ENCODE measurements around the gene SLC38A3.
"Not testable (repeated sequence)": the region's sequence is repeated elsewhere in the genome, so short reads cannot be mapped to it uniquely, and the experiment has no call there.

The SLC38A3 gene

GRCh38 chr3:50235716-50236483 is 30.8 kb downstream of the SLC38A3 start, which contains the start of gene GNAI2:
Gene GNAI2 (plus strand): TSS chr3:50236204. CDS start chr3:50236336, 132 bp downstream.
- DNase-seq: peak; percentile 99

DNA sequence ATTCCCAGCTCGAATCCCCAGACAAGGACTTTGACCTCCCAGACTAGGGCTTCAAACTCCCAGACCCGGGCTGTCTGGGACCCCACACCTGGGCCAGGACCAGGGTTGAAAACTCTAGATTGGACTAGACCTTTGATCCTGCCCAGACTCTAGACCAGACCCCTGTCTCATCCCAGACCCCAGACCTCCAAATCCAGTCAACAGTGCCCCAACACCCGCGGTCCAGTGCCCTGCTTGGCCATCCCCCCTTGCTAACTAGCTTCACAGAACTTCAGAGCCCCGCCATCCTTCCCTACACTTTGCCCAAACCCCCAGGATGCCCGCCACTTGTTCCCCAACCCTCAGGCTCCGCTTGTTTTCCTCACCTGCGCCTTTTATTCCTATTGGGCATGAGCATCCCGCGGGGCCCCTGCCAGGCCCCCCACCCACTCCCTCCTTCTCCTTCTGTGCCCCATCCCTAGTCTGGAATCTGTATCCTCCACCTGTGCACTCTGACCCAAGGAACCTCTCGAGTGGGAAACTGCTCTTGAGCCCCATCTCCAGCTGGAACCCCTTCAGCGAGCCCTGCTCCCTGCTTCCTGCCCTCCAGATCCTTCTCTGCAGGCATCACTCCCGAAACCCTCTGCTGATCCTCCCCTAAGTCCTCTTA is 31.5 kb downstream of the SLC38A3 start:
- DNase-seq: no peak

DNA sequence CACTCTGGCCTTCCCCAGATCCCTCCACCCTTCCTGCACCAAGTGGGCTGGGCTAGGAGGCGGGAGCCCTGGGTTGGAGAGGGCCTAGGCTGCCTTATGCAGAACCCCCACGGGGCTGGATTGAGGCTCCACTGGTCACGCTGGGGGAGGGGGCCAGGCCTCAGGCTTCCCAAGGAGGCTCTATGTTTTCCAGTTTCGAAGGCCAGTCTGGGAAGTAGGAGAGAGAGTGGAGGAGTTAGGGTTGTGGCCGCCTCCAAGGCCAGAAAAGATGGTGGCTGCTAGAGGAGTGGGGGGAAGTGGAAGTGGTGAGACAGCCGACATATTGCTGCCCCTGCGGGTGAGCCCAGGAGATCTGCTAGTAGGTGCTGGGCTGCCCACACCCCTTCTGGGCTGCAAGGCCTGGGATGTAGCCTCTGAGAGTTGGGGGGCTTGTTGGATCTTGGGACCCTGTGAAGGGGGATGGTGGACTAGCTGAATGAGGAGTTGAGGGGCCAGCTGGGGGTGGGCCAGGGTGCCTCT is 32.1 kb downstream of the SLC38A3 start:
- peak; percentile 36 for DNase-seq

DNA sequence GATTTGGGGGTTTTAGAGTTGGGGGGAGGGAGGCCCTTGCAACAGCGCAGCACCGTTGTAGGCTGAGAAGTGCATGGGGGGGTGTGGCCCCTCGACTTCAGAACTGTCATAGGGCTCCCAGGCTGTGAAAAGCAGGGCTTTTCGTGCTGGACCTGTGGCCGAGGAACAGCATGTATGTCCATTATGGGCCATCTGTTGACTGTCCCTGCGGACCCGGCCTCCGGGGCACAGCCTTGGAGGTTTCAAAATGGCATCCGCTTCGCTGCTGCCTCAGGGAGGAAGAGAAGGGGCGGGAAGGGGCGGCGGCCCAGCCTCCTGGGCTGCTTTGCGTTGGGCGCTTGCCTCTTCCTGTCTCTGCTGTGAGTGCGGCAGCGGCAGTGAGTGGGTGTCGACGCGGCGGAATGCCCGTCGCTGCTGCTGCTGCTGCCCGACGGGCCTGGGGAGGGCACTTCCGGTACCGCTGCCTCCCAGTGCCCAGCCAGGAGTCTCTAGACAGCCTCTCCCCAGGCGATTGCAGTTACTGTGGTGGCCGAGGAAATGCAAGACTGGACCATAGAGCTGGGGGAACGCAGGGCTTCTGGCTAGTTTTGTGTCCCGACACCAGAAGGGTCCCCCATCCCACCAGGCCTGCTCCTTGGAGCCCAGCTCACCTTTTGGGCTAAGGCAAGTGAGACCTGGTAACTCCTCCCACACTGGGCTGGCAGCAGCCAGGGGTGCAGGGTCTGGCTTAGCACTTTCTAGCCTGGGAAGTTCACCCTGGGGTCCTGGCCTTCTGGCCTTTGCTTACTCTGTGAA is 32.9 kb downstream of the SLC38A3 start:
- peak; percentile 86 for DNase-seq

DNA sequence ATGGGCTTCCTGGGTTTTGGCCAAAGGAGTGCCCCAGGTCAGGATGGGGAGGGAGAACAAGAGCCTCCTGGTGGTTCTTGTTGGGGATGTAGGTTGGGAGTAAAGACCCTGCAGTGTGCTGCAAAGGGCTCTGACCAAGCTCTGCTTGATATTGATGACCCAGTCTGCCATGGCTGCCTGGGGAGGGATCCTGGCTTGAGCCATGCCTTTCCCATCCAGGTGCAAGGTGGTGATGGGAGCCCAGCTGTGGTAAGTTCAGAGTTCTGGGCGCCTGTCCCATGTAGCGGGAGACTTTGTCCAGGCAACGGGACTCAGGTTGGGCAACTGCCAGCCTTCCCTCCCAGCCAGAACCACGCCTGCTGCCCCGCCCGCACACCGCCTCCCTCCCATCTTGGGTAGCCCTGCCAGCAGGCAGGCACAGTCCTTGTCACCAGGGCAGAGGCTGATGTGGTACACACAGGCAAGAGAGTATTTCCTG is 33.5 kb downstream of the SLC38A3 start:
- no peak for DNase-seq

DNA sequence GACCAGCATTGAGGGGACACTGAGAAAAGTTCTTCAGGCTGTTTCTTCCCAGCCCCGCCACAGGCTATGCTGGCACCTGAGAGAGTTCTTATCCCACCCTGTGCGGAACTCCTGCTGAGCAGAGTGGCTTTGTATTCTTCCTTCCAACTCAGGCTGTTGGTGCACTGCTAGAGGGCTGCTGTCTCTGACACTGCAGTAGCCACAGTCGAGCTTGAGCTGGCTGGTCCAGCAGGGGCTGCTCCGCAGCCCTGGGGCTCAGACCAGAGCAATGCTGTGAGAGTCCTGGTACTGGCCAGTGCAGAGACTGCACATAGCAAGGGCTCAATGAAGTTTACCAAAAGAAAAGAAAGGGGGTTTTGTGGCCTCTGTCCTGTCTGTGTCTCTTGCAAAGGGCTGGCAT is 34.6 kb downstream of the SLC38A3 start:
- DNase-seq: no peak

- no peak for DNase-seq
Measured at GRCh38 chr3:50241163-50241562, 36.1 kb downstream of the SLC38A3 start.

DNA sequence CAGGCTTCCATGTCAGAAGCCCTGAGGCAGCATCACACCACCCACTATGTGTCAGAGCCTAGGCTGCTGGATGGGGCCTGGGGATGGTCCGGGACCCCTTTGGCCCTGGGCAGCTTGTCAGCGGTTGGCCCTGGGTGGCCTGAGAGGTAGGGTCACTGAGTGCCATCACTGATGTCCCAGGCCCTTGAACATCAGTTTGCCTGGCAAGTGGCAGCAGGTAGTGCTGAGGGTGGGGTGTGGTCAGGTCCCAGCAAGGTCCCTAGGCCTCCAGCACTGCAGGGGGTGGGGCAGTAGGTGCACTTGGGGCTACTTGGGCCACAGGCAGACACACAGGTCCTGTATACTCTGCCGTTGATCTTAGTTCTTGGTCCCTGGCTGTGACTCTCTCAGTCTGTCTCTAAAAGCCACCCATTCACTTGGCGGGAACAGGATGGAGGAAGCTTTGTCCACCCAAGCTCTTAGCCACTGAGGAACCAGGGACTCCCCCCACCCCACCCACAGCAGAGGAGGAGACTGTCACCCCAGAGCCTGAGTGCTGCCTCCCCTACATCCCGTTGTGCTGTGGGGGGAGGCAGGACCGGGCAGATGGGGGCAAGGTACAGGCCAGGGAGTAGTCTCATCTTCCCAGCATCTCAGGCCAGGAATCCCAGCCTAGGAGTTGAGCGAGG is 36.8 kb downstream of the SLC38A3 start:
- no peak for DNase-seq

DNA sequence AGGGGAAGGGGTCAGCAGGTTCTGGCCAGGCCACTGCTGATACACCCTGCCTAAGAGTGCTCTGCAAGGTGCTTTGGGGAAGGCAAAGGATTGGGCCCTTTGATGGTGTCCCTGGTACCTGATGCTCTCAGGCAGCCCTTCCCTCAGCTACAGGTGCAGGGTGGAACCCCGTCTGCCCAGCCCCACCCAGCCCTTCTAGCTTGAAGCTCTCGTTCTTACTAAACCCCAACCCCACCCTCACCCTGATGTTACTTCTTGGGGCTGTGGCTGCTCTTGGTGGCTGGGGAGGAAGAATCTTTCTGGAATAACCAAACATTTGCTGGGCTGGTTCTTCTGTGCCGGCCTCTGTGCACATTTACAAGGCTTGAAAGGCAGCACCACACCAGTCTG is 37.3 kb downstream of the SLC38A3 start:
- DNase-seq: no peak

- no peak for DNase-seq
Measured at GRCh38 chr3:50242851-50243542, 37.9 kb downstream of the SLC38A3 start.

GRCh38 chr3:50243543-50243895 is 38.4 kb downstream of the SLC38A3 start:
- DNase-seq: no peak

DNA sequence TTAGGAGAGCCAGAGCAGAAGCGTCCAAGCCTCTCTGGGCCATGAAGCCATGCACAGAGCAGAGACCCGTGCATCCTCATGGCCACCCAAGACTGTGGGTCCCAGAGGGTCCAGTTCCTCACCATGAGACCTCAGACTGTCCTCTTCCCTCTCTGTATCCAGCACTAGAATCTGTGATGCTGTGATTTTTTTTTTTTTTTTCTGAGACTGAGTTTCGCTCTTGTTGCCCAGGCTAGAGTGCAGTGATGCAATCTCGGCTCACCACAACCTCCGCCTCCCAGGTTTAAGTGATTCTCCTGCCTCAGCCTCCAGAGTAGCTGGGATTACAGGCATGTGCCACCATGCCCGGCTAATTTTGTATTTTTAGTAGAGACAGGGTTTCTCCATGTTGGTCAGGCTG is 39.7 kb downstream of the SLC38A3 start:
- not testable (repeated sequence) for DNase-seq

DNA sequence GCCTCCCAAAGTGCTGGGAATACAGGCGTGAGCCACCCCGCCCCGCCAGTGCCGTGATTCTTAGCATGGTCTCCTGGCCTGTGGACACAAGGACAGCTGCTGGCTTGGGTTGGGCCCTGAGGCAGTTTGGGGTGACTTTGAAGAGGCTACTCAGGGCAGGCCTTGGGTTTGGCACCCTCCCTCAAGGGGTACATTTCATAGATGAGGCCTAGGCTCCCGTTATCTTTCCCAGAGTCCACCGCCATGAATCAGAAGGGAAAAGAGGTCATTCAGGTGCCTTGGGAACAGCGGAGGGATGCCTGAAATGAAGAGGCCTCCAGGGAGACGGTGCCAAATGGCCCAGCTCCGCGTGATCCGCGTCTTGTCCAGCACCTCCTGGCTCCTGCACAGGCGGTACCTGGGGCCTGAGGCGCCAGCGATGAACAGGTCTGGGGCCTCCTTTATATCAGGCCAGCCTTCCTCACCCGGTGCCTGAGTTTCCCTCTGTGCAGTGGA is 40.2 kb downstream of the SLC38A3 start:
- no peak for DNase-seq

DNA sequence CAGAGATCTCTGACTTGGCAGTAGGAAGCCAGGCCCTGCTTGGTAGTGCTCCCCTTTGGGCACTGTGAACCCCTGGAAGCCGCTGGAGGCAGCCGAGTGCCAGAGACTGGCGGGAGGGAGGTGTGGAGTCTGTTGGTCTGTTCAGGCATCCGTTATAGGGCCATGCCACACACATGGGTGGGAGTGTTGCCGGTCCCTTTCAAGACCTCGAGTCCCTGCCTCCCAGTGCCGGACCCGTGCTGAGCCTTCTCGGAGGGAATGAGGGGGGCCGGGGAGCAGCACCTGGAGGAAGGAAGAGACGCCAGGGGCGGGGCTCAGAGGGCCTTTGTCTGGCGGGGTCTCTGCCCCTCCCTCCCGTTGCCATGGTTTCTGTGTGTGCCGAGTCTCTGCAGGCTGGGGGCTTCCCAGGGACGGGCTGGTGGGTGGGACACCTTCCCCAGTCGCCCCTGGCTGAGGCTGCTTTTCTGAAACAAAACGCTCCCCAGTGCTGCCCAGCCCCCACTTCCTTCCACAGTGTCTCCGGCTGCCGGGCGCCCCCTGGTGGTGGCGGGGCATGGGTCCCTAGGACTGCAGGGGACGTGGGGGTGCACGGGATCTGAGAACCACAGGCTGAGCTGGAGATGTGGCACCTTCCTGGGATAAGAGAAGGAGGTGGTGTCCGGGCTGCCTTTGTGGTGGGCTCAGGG is 40.9 kb downstream of the SLC38A3 start:
- peak; percentile 90 for DNase-seq

DNA sequence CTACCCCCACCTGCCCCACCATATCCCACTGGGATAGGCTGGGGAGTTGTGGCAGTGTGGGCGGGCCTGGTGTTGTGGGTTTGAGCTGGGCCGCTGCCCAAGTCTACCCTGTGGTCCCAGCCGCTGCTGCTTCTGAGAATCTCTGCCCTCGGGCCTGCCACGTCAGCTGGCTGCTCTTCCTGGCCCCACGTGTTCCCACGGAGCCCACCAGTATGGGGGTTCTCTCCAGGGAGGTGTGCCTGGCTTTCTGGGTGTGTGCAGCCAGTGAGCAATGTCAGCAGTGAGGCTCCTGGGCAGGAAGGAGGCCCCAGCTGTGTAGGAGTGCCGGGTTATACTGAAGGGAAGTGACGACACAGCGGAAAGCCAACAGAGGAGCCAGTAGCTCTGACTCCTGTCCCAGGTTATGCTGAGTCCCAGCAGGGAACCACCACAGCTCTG is 41.5 kb downstream of the SLC38A3 start:
- DNase-seq: peak; percentile 81

DNA sequence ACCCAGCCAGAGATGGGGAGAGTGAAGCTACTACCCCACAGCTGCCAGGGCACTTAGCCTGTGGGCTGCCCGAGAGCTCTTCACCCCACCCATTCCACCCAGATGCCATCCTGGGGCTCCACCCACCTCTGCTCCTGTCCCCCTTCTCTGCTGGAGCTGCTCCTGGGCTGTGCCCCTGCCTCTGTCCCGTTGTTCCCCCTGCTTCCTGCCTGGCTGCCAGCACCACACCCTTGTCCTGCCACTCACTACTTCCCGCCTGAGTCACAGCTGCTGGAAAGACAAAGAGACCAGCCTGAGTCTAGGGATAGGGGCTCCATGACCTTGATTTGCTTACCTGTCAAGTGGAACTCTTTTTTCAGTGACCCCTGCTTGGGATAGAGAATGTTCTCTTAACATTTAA is 43.3 kb downstream of the SLC38A3 start:
- no peak for DNase-seq

DNA sequence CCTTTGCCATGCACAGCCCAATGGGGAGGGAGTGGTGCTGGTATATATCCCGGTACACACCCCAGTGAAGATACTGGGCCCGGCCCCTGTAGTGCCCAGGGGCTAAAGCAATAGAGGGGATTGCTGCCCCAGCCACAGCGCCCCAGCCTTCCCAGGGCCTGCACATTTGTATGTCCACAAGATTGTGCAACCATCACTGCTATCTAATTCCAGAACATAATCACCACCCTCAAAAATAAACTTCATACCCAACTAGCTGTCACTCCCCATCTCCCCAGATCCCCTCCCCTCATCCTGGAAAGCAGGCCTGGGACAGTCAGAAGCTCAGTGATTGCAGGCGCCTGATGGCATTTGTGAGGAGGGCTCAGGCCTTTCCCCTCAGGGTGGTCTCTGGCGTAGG is 44.4 kb downstream of the SLC38A3 start:
- DNase-seq: no peak

- no peak for DNase-seq
Measured at GRCh38 chr3:50250514-50250913, 45.4 kb downstream of the SLC38A3 start.

DNA sequence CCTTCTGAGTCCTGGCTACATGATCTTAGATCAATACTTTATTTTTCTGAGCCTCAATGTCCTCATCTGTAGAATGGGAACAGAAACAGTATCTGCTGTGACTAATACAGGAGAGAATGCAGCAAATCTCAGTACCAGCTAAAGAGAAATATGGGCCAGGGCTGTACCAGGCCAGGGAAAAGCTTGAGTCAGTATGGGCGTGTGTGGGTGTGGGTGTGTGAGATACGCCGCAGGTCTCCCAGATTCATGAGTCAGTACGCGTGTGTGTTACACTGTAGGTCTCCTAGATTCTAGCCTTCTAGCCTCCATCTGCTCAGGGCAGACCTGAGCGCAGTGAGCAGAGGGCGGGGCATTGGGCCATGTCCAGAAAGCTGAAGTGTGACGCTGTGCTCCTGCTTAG is 46.1 kb downstream of the SLC38A3 start:
- no peak for DNase-seq

DNA sequence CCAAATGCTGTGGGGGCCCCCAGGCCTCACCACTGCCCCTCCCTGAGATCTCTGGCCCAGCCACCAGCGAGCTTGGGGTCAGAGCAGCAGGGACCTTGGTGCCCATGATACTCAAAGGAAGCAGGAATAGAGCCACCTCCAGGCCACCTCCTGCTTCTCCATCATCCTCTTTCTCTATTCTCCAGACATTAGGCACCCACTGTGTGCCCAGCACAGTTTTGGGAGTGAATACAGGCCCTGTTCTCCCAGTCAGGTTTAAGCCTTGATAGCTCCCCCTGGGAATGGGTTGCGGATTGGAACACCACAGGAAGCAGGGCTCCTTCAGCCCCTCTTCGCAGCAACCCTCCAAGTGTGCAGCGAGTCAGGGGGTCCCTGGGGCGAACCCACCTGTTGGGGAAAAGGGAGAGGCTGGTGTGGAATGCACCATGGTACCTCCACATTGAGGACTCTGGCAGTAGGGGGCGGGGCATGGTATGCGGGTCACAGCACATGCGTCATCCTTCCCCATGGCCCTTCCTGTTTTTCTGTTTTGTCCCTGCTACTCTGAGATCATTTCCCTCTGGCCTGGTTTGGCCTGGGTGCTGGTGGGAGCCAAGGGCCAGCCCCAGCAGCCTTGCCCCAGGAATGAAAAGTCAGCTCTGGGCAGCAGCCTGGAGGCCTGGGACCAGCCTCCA is 49.6 kb downstream of the SLC38A3 start:
- no peak for DNase-seq

GRCh38 chr3:50255251-50255615 is 50.2 kb downstream of the SLC38A3 start:
- DNase-seq: no peak
